ENCODE measurements around the gene ALDH1L1. TPM values are rescaled to one million over a fixed set of nuclear protein-coding genes. Genes with fewer than 3 reads are reported as not detected.

ALDH1L1 gene
- total RNA-seq, 4 donors from 2014 or later = 5.9 to 32.2 (median 16.1) TPM

GRCh38 chr3:126085276-126085675 lies 95.1 kb downstream of the ALDH1L1 start:
- intact Hi-C loops (cut with DNase I; ENCODE audit: low total_unique reads) = loop anchor here (10.0 kb wide), 1 partner anchor 90 kb away; no protein-coding TSS in a partner anchor

GRCh38 chr3:126084768-126085180 lies 95.6 kb downstream of the ALDH1L1 start:
- Histone ChIP-seq H3K4me1 (peaks cover 5 to 14% (median 7%) of the 10 kb centered on the region in 4 donors), H3K36me3 (no peaks in the 10 kb centered on the region), H3K9me3 (no peaks in the 10 kb centered on the region), H3K27me3 (no peaks in the 10 kb centered on the region), H3K4me3 (peak overlapping the region in 3 of 4 donors; percentile 65 to 94 (median 67)), H3K27ac (peak overlapping the region; percentile 89 to 94 (median 91))
- DNase-seq = no peak
- no peak for TF ChIP-seq POLR2A (IDR thresholded peaks at IDR 0.05)
- in situ Hi-C loops (cut with MboI; ENCODE audit: low pct_ligation_motif_present in 1 of 4, low pct_unique_long_range_greater_than_20kb in 1 of 4, low sequenced_read_pairs in 3 of 4) (no loop called here), intact Hi-C loops (cut with DNase I; ENCODE audit: low total_unique reads) (loop anchor here (10.0 kb wide), 1 partner anchor 90 kb away; no protein-coding TSS in a partner anchor)
- 40 to 61% methylated on average over 1 to 5 of the region's 5 CpGs for WGBS, 2 donors (ENCODE audit: low coverage in 1 of 2)

More at GRCh38 chr3:126085276-126085675, 95.1 kb downstream of the ALDH1L1 start:
- no peak overlapping the region for H3K4me3 ChIP-seq
- DNase-seq = no peak
- H3K36me3 ChIP-seq = no peaks in the 10 kb centered on the region
- no peak for TF ChIP-seq POLR2AphosphoS5 (IDR thresholded peaks at IDR 0.05)
- TF ChIP-seq CTCF (IDR thresholded peaks at IDR 0.05) = no peak
- TF ChIP-seq EP300 (IDR thresholded peaks at IDR 0.05; ENCODE audit: low read depth) = no peak
- TF ChIP-seq POLR2A (IDR thresholded peaks at IDR 0.05) = no peak
- in situ Hi-C loops (cut with MboI; ENCODE audit: low pct_ligation_motif_present in 1 of 4, low pct_unique_long_range_greater_than_20kb in 1 of 4, low sequenced_read_pairs in 3 of 4) = no loop called here
- H3K4me1 ChIP-seq = peaks cover 5 to 14% (median 7%) of the 10 kb centered on the region in 4 donors
- WGBS, 2 donors (ENCODE audit: low coverage in 1 of 2) = 83 to 96% methylated on average over 1 to 7 of the region's 7 CpGs
- no peaks in the 10 kb centered on the region for H3K27me3 ChIP-seq
- no peak overlapping the region for H3K27ac ChIP-seq
- H3K9me3 ChIP-seq = no peaks in the 10 kb centered on the region

GRCh38 chr3:126083913-126084767 lies 96.2 kb downstream of the ALDH1L1 start, which contains the start of gene SLC41A3:
Gene SLC41A3, minus strand, starts transcription at chr3:126084124. Its CDS starts 15,905 bp downstream, at chr3:126068219.
- DNase-seq = peak; percentile 93
- peak within 1 kb of the TSS; percentile 89 to 94 (median 91) for H3K27ac ChIP-seq
- no peaks in the 10 kb centered on the region for H3K36me3 ChIP-seq
- TF ChIP-seq POLR2A (IDR thresholded peaks at IDR 0.05) (peak; percentile 46), POLR2AphosphoS5 (IDR thresholded peaks at IDR 0.05) (peak; percentile 33 to 57 (median 40)), CTCF (IDR thresholded peaks at IDR 0.05) (peak in 4 of 5 experiments; percentile 37 to 59 (median 50)), EP300 (IDR thresholded peaks at IDR 0.05; ENCODE audit: low read depth) (no peak)
- in situ Hi-C loops (cut with MboI; ENCODE audit: low pct_ligation_motif_present in 1 of 4, low pct_unique_long_range_greater_than_20kb in 1 of 4, low sequenced_read_pairs in 3 of 4) (no loop called here), intact Hi-C loops (cut with DNase I; ENCODE audit: low total_unique reads) (loop anchor here (10.0 kb wide), 1 partner anchor 89 kb away; no protein-coding TSS in a partner anchor)
- H3K4me1 ChIP-seq = peaks cover 5 to 14% (median 7%) of the 10 kb centered on the region in 4 donors
- H3K9me3 ChIP-seq = no peaks in the 10 kb centered on the region
- 0 to 1% methylated on average over 4 to 24 of the region's 72 CpGs for WGBS, 2 donors (ENCODE audit: low coverage in 1 of 2)
- no peaks in the 10 kb centered on the region for H3K27me3 ChIP-seq
- peak within 1 kb of the TSS; percentile 65 to 94 (median 76) for H3K4me3 ChIP-seq

GRCh38 chr3:126083511-126083912 lies 96.9 kb downstream of the ALDH1L1 start:
- no peaks in the 10 kb centered on the region for H3K36me3 ChIP-seq
- no peak for TF ChIP-seq CTCF (IDR thresholded peaks at IDR 0.05)
- peak overlapping the region; percentile 89 to 94 (median 91) for H3K27ac ChIP-seq
- H3K27me3 ChIP-seq = no peaks in the 10 kb centered on the region
- H3K4me3 ChIP-seq = peak overlapping the region; percentile 65 to 94 (median 76)
- H3K4me1 ChIP-seq = peaks cover 5 to 14% (median 7%) of the 10 kb centered on the region in 4 donors
- H3K9me3 ChIP-seq = no peaks in the 10 kb centered on the region
- 2% methylated on average over 18 of the region's 30 CpGs; no CpG with 5 or more reads in 1 of the 2 donors for WGBS, 2 donors (ENCODE audit: low coverage in 1 of 2)
- intact Hi-C loops (cut with DNase I; ENCODE audit: low total_unique reads) (loop anchor here (10.0 kb wide), 1 partner anchor 89 kb away; no protein-coding TSS in a partner anchor), in situ Hi-C loops (cut with MboI; ENCODE audit: low pct_ligation_motif_present in 1 of 4, low pct_unique_long_range_greater_than_20kb in 1 of 4, low sequenced_read_pairs in 3 of 4) (no loop called here)
- DNase-seq = peak; percentile 51

Data from transverse colon (tissue), 4 donors.